Measurements from ENCODE around the gene TLE3. TPM values are rescaled to one million over a fixed set of nuclear protein-coding genes. Genes with fewer than 3 reads are reported as not detected.
A peak's percentile ranks its signal among the peaks of the same experiment; 100 is the strongest.

Gene TLE3
- total and polyA plus RNA-seq, 2 of the 13 experiments (the other 11 are each of a cell fraction or from before 2014, with no cell fraction given) = 11.9 to 13.8 TPM

GRCh38 chr15:70098461-70099166 lies 897 bp upstream of the TLE3 start (continued):
- TF ChIP-seq, protein P1, sequence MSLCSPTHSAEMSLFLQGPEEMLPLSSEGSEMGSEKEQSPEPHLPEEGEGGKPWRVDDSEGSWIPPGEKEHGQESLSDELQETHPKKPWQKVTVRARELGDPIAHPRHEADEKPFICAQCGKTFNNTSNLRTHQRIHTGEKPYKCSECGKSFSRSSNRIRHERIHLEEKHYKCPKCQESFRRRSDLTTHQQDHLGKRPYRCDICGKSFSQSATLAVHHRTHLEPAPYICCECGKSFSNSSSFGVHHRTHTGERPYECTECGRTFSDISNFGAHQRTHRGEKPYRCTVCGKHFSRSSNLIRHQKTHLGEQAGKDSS (CRISPR knock-in tag; IDR thresholded peaks at IDR 0.05; ENCODE audit: borderline replicate concordance, low read depth) = peak; percentile 34; the same call in 1 of the 2 replicates
- TF ChIP-seq, protein P2, sequence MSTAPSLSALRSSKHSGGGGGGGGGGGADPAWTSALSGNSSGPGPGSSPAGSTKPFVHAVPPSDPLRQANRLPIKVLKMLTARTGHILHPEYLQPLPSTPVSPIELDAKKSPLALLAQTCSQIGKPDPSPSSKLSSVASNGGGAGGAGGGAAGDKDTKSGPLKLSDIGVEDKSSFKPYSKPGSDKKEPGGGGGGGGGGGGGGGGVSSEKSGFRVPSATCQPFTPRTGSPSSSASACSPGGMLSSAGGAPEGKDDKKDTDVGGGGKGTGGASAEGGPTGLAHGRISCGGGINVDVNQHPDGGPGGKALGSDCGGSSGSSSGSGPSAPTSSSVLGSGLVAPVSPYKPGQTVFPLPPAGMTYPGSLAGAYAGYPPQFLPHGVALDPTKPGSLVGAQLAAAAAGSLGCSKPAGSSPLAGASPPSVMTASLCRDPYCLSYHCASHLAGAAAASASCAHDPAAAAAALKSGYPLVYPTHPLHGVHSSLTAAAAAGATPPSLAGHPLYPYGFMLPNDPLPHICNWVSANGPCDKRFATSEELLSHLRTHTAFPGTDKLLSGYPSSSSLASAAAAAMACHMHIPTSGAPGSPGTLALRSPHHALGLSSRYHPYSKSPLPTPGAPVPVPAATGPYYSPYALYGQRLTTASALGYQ (CRISPR knock-in tag; IDR thresholded peaks at IDR 0.05) = peak; percentile 85
- TF ChIP-seq ZNF557 (CRISPR knock-in tag; IDR thresholded peaks at IDR 0.05) = no peak
- TF ChIP-seq, protein P3, sequence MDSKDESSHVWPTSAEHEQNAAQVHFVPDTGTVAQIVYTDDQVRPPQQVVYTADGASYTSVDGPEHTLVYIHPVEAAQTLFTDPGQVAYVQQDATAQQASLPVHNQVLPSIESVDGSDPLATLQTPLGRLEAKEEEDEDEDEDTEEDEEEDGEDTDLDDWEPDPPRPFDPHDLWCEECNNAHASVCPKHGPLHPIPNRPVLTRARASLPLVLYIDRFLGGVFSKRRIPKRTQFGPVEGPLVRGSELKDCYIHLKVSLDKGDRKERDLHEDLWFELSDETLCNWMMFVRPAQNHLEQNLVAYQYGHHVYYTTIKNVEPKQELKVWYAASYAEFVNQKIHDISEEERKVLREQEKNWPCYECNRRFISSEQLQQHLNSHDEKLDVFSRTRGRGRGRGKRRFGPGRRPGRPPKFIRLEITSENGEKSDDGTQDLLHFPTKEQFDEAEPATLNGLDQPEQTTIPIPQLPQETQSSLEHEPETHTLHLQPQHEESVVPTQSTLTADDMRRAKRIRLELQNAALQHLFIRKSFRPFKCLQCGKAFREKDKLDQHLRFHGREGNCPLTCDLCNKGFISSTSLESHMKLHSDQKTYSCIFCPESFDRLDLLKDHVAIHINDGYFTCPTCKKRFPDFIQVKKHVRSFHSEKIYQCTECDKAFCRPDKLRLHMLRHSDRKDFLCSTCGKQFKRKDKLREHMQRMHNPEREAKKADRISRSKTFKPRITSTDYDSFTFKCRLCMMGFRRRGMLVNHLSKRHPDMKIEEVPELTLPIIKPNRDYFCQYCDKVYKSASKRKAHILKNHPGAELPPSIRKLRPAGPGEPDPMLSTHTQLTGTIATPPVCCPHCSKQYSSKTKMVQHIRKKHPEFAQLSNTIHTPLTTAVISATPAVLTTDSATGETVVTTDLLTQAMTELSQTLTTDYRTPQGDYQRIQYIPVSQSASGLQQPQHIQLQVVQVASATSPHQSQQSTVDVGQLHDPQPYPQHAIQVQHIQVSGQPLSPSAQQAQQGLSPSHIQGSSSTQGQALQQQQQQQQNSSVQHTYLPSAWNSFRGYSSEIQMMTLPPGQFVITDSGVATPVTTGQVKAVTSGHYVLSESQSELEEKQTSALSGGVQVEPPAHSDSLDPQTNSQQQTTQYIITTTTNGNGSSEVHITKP (CRISPR knock-in tag; IDR thresholded peaks at IDR 0.05; ENCODE audit: low read depth) = peak; percentile 24; the same call in 1 of the 2 replicates
- peak; percentile 85 for TF ChIP-seq RARA (CRISPR knock-in tag; IDR thresholded peaks at IDR 0.05)
- TF ChIP-seq ZBTB43 (CRISPR knock-in tag; conservative IDR thresholded peaks at IDR 0.05) = no peak
- TF ChIP-seq CREM (IDR thresholded peaks at IDR 0.05) = peak; percentile 68; the same call in 1 of the 2 replicates
- no peak for TF ChIP-seq CREM (CRISPR knock-in tag; IDR thresholded peaks at IDR 0.05)
- peak; percentile 15; the same call in 1 of the 2 replicates for TF ChIP-seq SRY (CRISPR knock-in tag; IDR thresholded peaks at IDR 0.05)
- peak; percentile 58 for TF ChIP-seq SALL1 (CRISPR knock-in tag; IDR thresholded peaks at IDR 0.05)
- no peak for TF ChIP-seq ZNF12 (CRISPR knock-in tag; IDR thresholded peaks at IDR 0.05)
- TF ChIP-seq SAP130 (CRISPR knock-in tag; IDR thresholded peaks at IDR 0.05; ENCODE audit: low read depth) = peak; percentile 45; the same call in 1 of the 2 replicates
- TF ChIP-seq CBX1 (IDR thresholded peaks at IDR 0.05; ENCODE audit: low read depth) = no peak
- TF ChIP-seq PHB2 (IDR thresholded peaks at IDR 0.05; ENCODE audit: partially characterized antibody) = no peak
- TF ChIP-seq, protein P4, sequence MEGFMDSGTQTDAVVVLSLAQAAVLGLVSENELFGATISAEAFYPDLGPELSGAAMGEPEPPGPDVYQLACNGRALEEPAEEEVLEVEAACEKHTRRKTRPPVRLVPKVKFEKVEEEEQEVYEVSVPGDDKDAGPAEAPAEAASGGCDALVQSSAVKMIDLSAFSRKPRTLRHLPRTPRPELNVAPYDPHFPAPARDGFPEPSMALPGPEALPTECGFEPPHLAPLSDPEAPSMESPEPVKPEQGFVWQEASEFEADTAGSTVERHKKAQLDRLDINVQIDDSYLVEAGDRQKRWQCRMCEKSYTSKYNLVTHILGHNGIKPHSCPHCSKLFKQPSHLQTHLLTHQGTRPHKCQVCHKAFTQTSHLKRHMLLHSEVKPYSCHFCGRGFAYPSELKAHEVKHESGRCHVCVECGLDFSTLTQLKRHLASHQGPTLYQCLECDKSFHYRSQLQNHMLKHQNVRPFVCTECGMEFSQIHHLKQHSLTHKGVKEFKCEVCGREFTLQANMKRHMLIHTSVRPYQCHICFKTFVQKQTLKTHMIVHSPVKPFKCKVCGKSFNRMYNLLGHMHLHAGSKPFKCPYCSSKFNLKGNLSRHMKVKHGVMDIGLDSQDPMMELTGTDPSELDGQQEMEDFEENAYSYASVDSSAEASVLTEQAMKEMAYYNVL (CRISPR knock-in tag; IDR thresholded peaks at IDR 0.05; ENCODE audit: borderline replicate concordance) = peak; percentile 94; the same call in 1 of the 2 replicates
- peak; percentile 92 for TF ChIP-seq ZSCAN25 (CRISPR knock-in tag; IDR thresholded peaks at IDR 0.05)
- TF ChIP-seq NR2C2 (CRISPR knock-in tag; IDR thresholded peaks at IDR 0.05; ENCODE audit: borderline replicate concordance) = peak; percentile 37; the same call in 1 of the 2 replicates
- TF ChIP-seq ZKSCAN8 (CRISPR knock-in tag; IDR thresholded peaks at IDR 0.05; ENCODE audit: borderline replicate concordance) = no peak
- TF ChIP-seq PRPF4 (IDR thresholded peaks at IDR 0.05; ENCODE audit: low read depth, low read length, poor library complexity, severe bottlenecking) = no peak
- peak; percentile 50; the same call in 1 of the 2 replicates for TF ChIP-seq TBX2 (CRISPR knock-in tag; IDR thresholded peaks at IDR 0.05; ENCODE audit: borderline replicate concordance)
